ENCODE measurements around the gene HEBP2. TPM values are rescaled to one million over a fixed set of nuclear protein-coding genes. Genes with fewer than 3 reads are reported as not detected.

Gene HEBP2
- 15.8 and 33.0 TPM in 2 replicates for total RNA-seq

GRCh38 chr6:138403801-138404665 is at the start of gene HEBP2:
Gene HEBP2 (plus strand): TSS chr6:138404223. CDS start chr6:138404496, 273 bp downstream.

GRCh38 chr6:138377844-138378243 is 26.2 kb upstream of the HEBP2 start, which contains the start of gene SMIM28:
Gene SMIM28 (plus strand): TSS chr6:138377905. CDS start chr6:138378073, 168 bp downstream.

Small RNA genes lying within 50 kb of the gene (small RNA-seq; reads per million reads assigned to genes)
- not detected for gene AL031003.1
- gene AL391669.1, result not detected
- 0.08 reads per million for gene MIR3145

Other genes with a start within 250 kb of the HEBP2 start
- gene ARFGEF3, start 242.3 kb upstream of the HEBP2 start, total RNA-seq, result under 0.01 and 0.20 TPM in 2 replicates
- gene PBOV1, start 185.7 kb upstream of the HEBP2 start, total RNA-seq, result not detected in 2 replicates
- not detected in 2 replicates for gene SMIM28, start 26.3 kb upstream of the HEBP2 start, total RNA-seq
- gene NHSL1, start 95.3 kb downstream of the HEBP2 start, total RNA-seq, result 19.1 and 19.9 TPM in 2 replicates

Data from subcutaneous preadipocyte (primary cell).